HepG2 (cell line): ENCODE data around the gene COL5A1. TPM values are rescaled to one million over a fixed set of nuclear protein-coding genes. Genes with fewer than 3 reads are reported as not detected.

Source experiments
- ATAC-seq: fragments of 200-7000 bp; cut with Tn5 transposase; 3 replicates; pipeline ENCODE4 v1.9.1; 2020; ENCODE audit warnings: mild to moderate bottlenecking, moderate library complexity
- BruUV-seq: library from RNA; stranded (reverse); fragments of 400-500 nt; replicated peaks from 2 replicates; lab custom pipeline; 2021; lab: Mats Ljungman, UMichigan
- CTCF ChIA-PET: fragments of 300-600 bp; formaldehyde crosslinking; extraction: SDS; loops from one replicate; lab custom pipeline; 2021; ENCODE audit warnings: low total read pairs, inconsistent platforms, low intra/inter-chr PET ratio; lab: Yijun Ruan, JAX
- POLR2A ChIA-PET: fragments of 350-600 bp; sonication (Branson Sonifier 250); formaldehyde crosslinking; loops from one replicate; lab custom pipeline; 2020; ENCODE audit warnings: antibody characterized with exemption, inconsistent platforms; lab: Yijun Ruan, JAX
- DNase-seq: peaks from one replicate; pipeline ENCODE4 v3.0.0-alpha.2; 2015; ENCODE audit warnings: low spot score
- FAIRE-seq: peaks from 3 replicates; lab custom pipeline; 2011; peaks lifted over from hg19 to GRCh38; lab: Jason Lieb, UNC
- H2AFZ ChIP-seq: one replicate; pipeline ENCODE4 v1.6.1; 2011; ENCODE audit warnings: low read length, inconsistent platforms
- H3K27ac ChIP-seq: fragments of 300-600 bp; 3 replicates; pipeline ENCODE4 v1.8.0; 2011; ENCODE audit warnings: mixed run types, mild to moderate bottlenecking, mixed read lengths, low read length, inconsistent platforms; ENCODE audit not compliant: insufficient read depth; ENCODE audit errors: extremely low read length
- H3K27me3 ChIP-seq, 2 experiments: fragments of 200-600 bp in 1 of 2; 2 replicates in 1 of 2; 3 replicates in 1 of 2; pipeline versions ENCODE4 v1.6.0 to v1.8.0; 2011; ENCODE audit warnings: low read length in 2 of 2, mild to moderate bottlenecking in 2 of 2, moderate library complexity in 2 of 2, inconsistent platforms in 1 of 2; ENCODE audit not compliant: insufficient read depth in 2 of 2, control insufficient read depth in 1 of 2
- H3K36me3 ChIP-seq, 2 experiments: fragments of 200-600 bp in 1 of 2; replicated peaks in 1 of 2; 2 replicates in 1 of 2; 3 replicates in 1 of 2; pipeline versions ENCODE4 v1.5.1 to v1.8.0; 2011; ENCODE audit warnings: low read length in 2 of 2, inconsistent platforms in 1 of 2; ENCODE audit not compliant: insufficient read depth in 2 of 2, control insufficient read depth in 1 of 2
- H3K4me1 ChIP-seq: 2 replicates; pipeline ENCODE4 v1.5.1; 2012; ENCODE audit warnings: low read length, inconsistent platforms; ENCODE audit not compliant: insufficient read depth
- H3K4me2 ChIP-seq: 2 replicates; pipeline ENCODE4 v1.6.0; 2011; ENCODE audit warnings: low read depth, low read length, inconsistent platforms
- H3K4me3 ChIP-seq, 3 experiments: fragments of 200-600 bp in 1 of 3; sonication (generic), shearing (Covaris generic) in 1 of 3; replicated peaks in 1 of 3; 2 replicates each; pipeline ENCODE4 v1.5.1; 2011 to 2016; ENCODE audit warnings: low read length in 3 of 3, inconsistent platforms in 2 of 3, low read depth in 2 of 3, mild to moderate bottlenecking in 2 of 3, control low read depth in 1 of 3, mixed read lengths in 1 of 3; ENCODE audit not compliant: insufficient read depth in 1 of 3
- H3K79me2 ChIP-seq: one replicate; pipeline ENCODE4 v1.6.1; 2011; ENCODE audit warnings: low read length, inconsistent platforms; ENCODE audit not compliant: insufficient read depth
- H3K9ac ChIP-seq: 2 replicates; pipeline ENCODE4 v1.6.0; 2011; ENCODE audit warnings: mild to moderate bottlenecking, low read depth, low read length, inconsistent platforms; ENCODE audit not compliant: insufficient read depth
- H3K9me3 ChIP-seq: 2 replicates; pipeline ENCODE4 v1.5.1; 2012; ENCODE audit warnings: mild to moderate bottlenecking, low read length
- H4K20me1 ChIP-seq: 2 replicates; pipeline ENCODE4 v1.6.0; 2011; ENCODE audit warnings: inconsistent platforms, mild to moderate bottlenecking, low read length, moderate library complexity; ENCODE audit not compliant: insufficient read depth
- FOXA1 ChIP-seq, 2 experiments: fragments of 450-650 bp in 1 of 2; sonication (generic) in 1 of 2; formaldehyde crosslinking in 1 of 2; IDR thresholded peaks; 2 replicates each; pipeline versions ENCODE4 v1.4.0 to v1.6.1; 2016 to 2020; ENCODE audit warnings: missing genetic modification reagents in 1 of 2
- GATA4 ChIP-seq: sonication (generic); IDR thresholded peaks from 2 replicates; pipeline ENCODE4 v1.6.1; 2016; ENCODE audit warnings: antibody characterized with exemption, low read depth, borderline replicate concordance
- KDM4B ChIP-seq: sonication (generic); formaldehyde crosslinking; IDR thresholded peaks from 2 replicates; pipeline ENCODE4 v1.4.0; 2020; ENCODE audit warnings: missing genetic modification reagents
- MIXL1 ChIP-seq: IDR thresholded peaks from 2 replicates; pipeline ENCODE4 v1.6.1; 2016
- MTERF4 ChIP-seq: sonication (generic); formaldehyde crosslinking; IDR thresholded peaks from 2 replicates; pipeline ENCODE4 v1.8.0; 2023; ENCODE audit warnings: mild to moderate bottlenecking, missing genetic modification reagents
- NFE2L1 ChIP-seq: sonication (generic); formaldehyde crosslinking; IDR thresholded peaks from 2 replicates; pipeline ENCODE4 v1.4.0; 2020; ENCODE audit warnings: missing genetic modification reagents, mild to moderate bottlenecking, borderline replicate concordance
- RARA ChIP-seq: IDR thresholded peaks from 2 replicates; pipeline ENCODE4 v1.6.1; 2016; ENCODE audit warnings: missing genetic modification reagents, missing compliant biosample characterization
- RFX3 ChIP-seq: IDR thresholded peaks from 2 replicates; pipeline ENCODE4 v1.6.1; 2016; ENCODE audit warnings: missing biosample characterization, missing genetic modification reagents
- SIN3A ChIP-seq: IDR thresholded peaks from 2 replicates; pipeline ENCODE4 v1.6.1; 2011; ENCODE audit warnings: low read depth, mild to moderate bottlenecking, control low read depth, low read length, borderline replicate concordance
- TSC22D2 ChIP-seq: sonication (generic); formaldehyde crosslinking; IDR thresholded peaks from 2 replicates; pipeline ENCODE4 v1.5.1; 2020; ENCODE audit warnings: missing genetic modification reagents, mild to moderate bottlenecking, borderline replicate concordance
- ZFYVE20 ChIP-seq: sonication (generic); formaldehyde crosslinking; IDR thresholded peaks from 2 replicates; pipeline ENCODE4 v1.8.0; 2023; ENCODE audit warnings: low read depth, mild to moderate bottlenecking, moderate library complexity, missing genetic modification reagents, borderline replicate concordance
- ZNF326 ChIP-seq: sonication (generic); formaldehyde crosslinking; IDR thresholded peaks from 2 replicates; pipeline ENCODE4 v1.4.0; 2020; ENCODE audit warnings: missing genetic modification reagents, borderline replicate concordance
- ZNF333 ChIP-seq: sonication (generic); formaldehyde crosslinking; IDR thresholded peaks from 2 replicates; pipeline ENCODE4 v1.4.0; 2020; ENCODE audit warnings: mild to moderate bottlenecking, missing genetic modification reagents, borderline replicate concordance
- ZNF432 ChIP-seq: sonication (generic); formaldehyde crosslinking; IDR thresholded peaks from 2 replicates; pipeline ENCODE4 v1.5.0; 2020; ENCODE audit warnings: missing genetic modification reagents, mild to moderate bottlenecking, borderline replicate concordance
- ZNF670 ChIP-seq: sonication (generic); formaldehyde crosslinking; IDR thresholded peaks from 2 replicates; pipeline ENCODE4 v1.8.0; 2022; ENCODE audit warnings: mild to moderate bottlenecking, missing genetic modification reagents, borderline replicate concordance
- ZNF704 ChIP-seq: sonication (generic); formaldehyde crosslinking; IDR thresholded peaks from 2 replicates; pipeline ENCODE4 v1.8.1; 2023; ENCODE audit warnings: mild to moderate bottlenecking, inconsistent platforms, moderate library complexity, missing genetic modification reagents, borderline replicate concordance
- ZNF720 ChIP-seq: sonication (generic); formaldehyde crosslinking; IDR thresholded peaks from 2 replicates; pipeline ENCODE4 v1.4.0; 2020; ENCODE audit warnings: missing genetic modification reagents
- ZNF747 ChIP-seq: sonication (generic); formaldehyde crosslinking; IDR thresholded peaks from 2 replicates; pipeline ENCODE4 v1.8.1; 2023; ENCODE audit warnings: missing genetic modification reagents, mild to moderate bottlenecking, borderline replicate concordance
- WGBS: methylation state at CpG from one replicate; pipeline ENCODE4 v1.1.6; 2017; ENCODE audit warnings: low lambda C conversion rate; 5-methylcytosine and 5-hydroxymethylcytosine counted together
- in situ Hi-C: cut with HindIII; loops from 2 replicates; pipeline ENCODE4 v1.10.0; 2017; ENCODE audit warnings: low pct_unique_long_range_greater_than_20kb; ENCODE audit not compliant: extremely low pct_ligation_motif_present
- intact Hi-C: fragments of 100-400 bp; cut with micrococcal nuclease; formaldehyde crosslinking; loops from one replicate; pipeline ENCODE4 v1.10.0; 2022; ENCODE audit not compliant: unreplicated experiment
- polyA plus RNA-seq, 8 experiments: library from polyadenylated mRNA; depleted of rRNA in 3 of 8; stranded (reverse) in 7 of 8; unstranded in 1 of 8; fragments of >200 nt; fragmentation: Illumina TruSeq in 4 of 8; extraction: Trizol in 4 of 8; gene quantifications; 2 replicates each; pipeline versions ENCODE4 v1.2.1 to v1.2.3, GENCODE V29; 2011 to 2016; ENCODE audit warnings: low read depth in 4 of 8, missing spikeins in 1 of 8, mixed read lengths in 1 of 8; ENCODE audit not compliant: insufficient read depth in 1 of 8
- total RNA-seq, 5 experiments: library from RNA; depleted of rRNA; stranded (reverse); fragments of >200 nt; fragmentation: Illumina TruSeq; extraction: Trizol; gene quantifications; 2 replicates each; pipeline ENCODE4 v1.2.3, GENCODE V29; 2016; ENCODE audit warnings: low read depth in 1 of 5

Gene COL5A1
- total and polyA plus RNA-seq, 2 of the 13 experiments (the other 11 are each of a cell fraction or from before 2014, with no cell fraction given) = not detected

- no peaks in the 10 kb centered on the region for H4K20me1 ChIP-seq
- in situ Hi-C loops = no loop called here
- no peak for ATAC-seq
- H3K79me2 ChIP-seq = no peaks in the 10 kb centered on the region
- peaks cover 8 to 45% of the 10 kb centered on the region in 2 experiments for H3K27me3 ChIP-seq
- H3K36me3 ChIP-seq = no peaks in the 10 kb centered on the region
- CTCF ChIA-PET = no interaction called here
- BruUV-seq = no TSS peak
- intact Hi-C loops = no loop called here
- POLR2A ChIA-PET = no interaction called here
- no peak overlapping the region for H2AFZ ChIP-seq
- H3K4me3 ChIP-seq = no peak overlapping the region
- H3K4me2 ChIP-seq = no peak overlapping the region
- H3K9ac ChIP-seq = no peak overlapping the region
- H3K9me3 ChIP-seq = no peaks in the 10 kb centered on the region
- no peak for DNase-seq
- no peak for FAIRE-seq
- H3K27ac ChIP-seq = no peak overlapping the region
- TF ChIP-seq ZNF432 = no peak
- no peak for TF ChIP-seq KDM4B (CRISPR knock-in tag)
- TF ChIP-seq SIN3A = no peak
- no peak for TF ChIP-seq ZNF720 (CRISPR knock-in tag)
- no peak for TF ChIP-seq TSC22D2
- TF ChIP-seq ZNF326 (CRISPR knock-in tag) = no peak
- TF ChIP-seq FOXA1 (IDR thresholded peaks at IDR 0.05) = no peak
- TF ChIP-seq FOXA1 (CRISPR knock-in tag; IDR thresholded peaks at IDR 0.05) = no peak
- TF ChIP-seq ZNF747 (CRISPR knock-in tag) = no peak
- no peak for TF ChIP-seq GATA4
- no peak for TF ChIP-seq ZNF704
- no peak for TF ChIP-seq RFX3
- no peak for TF ChIP-seq ZNF670 (CRISPR knock-in tag)
- no peak for TF ChIP-seq ZFYVE20 (CRISPR knock-in tag)
- no peak for TF ChIP-seq NFE2L1 (CRISPR knock-in tag)
- no peak for TF ChIP-seq ZNF333 (CRISPR knock-in tag)
- no peak for TF ChIP-seq MTERF4 (CRISPR knock-in tag)
- no peak for TF ChIP-seq MIXL1 (CRISPR knock-in tag)
- TF ChIP-seq RARA (CRISPR knock-in tag) = no peak
- 0% methylated on average over 6 of the region's 13 CpGs for WGBS
- no peaks in the 10 kb centered on the region for H3K4me1 ChIP-seq
These were observed 239.7 kb downstream of the COL5A1 start for GRCh38 chr9:134881313-134881670.
